HFFc6 (cell line): Measurements from ENCODE around the gene ZNF35. TPM values are rescaled to one million over a fixed set of nuclear protein-coding genes. Genes with fewer than 3 reads are reported as not detected.
"Not testable (repeated sequence)": the region's sequence is repeated elsewhere in the genome, so short reads cannot be mapped to it uniquely, and the experiment has no call there.

ENCODE experiments used
- DNase-seq: peaks from one replicate; pipeline ENCODE4 v3.0.0-alpha.2; 2018
- H3K27ac Mint-ChIP-seq: 2 replicates; pipeline ENCODE4 v1.8.0; 2020; ENCODE audit warnings: mild to moderate bottlenecking, mixed read lengths
- H3K27me3 Mint-ChIP-seq: 2 replicates; pipeline ENCODE4 v1.8.0; 2021; ENCODE audit warnings: mild to moderate bottlenecking, moderate library complexity, mixed read lengths; ENCODE audit not compliant: insufficient read depth
- H3K36me3 Mint-ChIP-seq: 2 replicates; pipeline ENCODE4 v1.8.0; 2021; ENCODE audit warnings: low read depth, mixed read lengths
- H3K4me1 Mint-ChIP-seq: 2 replicates; pipeline ENCODE4 v1.8.0; 2020; ENCODE audit warnings: low read depth, mixed read lengths
- H3K4me3 Mint-ChIP-seq: 2 replicates; pipeline ENCODE4 v1.8.0; 2020; ENCODE audit warnings: mild to moderate bottlenecking, moderate library complexity, mixed read lengths
- H3K9me3 Mint-ChIP-seq: 2 replicates; pipeline ENCODE4 v1.8.0; 2020; ENCODE audit warnings: mild to moderate bottlenecking, mixed read lengths
- total RNA-seq, 6 experiments: library from RNA; stranded (reverse); fragmentation: NEBNext Ultra II Directional; extraction: Animal tissue kit (Norgen Biotek cat#: 25700); gene quantifications; 2 replicates in 1 of 6; 3 replicates in 5 of 6; pipeline ENCODE4 v1.2.3, GENCODE V29; 2021
- TF ChIP-seq, protein P1 (sequence below): fragments of 200-600 bp; sonication (generic); IDR thresholded peaks from 2 replicates; pipeline ENCODE4 v1.5.0; 2021; ENCODE audit warnings: antibody characterized with exemption, mild to moderate bottlenecking

The ZNF35 gene
- total RNA-seq, 6 experiments from 2014 or later, result 8.6 to 10.7 (median 10.0) TPM

DNA sequence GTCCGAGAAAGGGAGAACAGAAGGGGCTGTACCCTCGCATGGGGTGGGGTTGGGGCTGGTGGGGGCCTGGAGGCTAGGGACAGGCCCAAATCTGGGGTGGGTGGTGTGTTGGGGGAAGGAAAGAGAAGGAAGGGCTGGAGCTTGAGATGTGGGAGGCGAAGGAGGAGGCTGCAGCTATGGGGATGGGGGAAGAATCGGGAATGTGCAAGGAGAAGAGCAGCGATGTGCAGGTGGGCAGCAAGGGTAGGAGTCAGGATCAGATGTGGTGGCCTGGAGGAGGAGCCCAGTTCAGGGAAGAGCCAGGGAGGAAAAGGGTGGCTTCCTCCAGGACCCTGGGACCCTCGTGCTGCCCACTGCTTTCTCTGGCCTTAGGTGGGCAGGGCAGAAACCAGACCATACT is 21.2 kb downstream of the ZNF35 start:
- no peak overlapping the region for H3K27ac Mint-ChIP-seq

DNA sequence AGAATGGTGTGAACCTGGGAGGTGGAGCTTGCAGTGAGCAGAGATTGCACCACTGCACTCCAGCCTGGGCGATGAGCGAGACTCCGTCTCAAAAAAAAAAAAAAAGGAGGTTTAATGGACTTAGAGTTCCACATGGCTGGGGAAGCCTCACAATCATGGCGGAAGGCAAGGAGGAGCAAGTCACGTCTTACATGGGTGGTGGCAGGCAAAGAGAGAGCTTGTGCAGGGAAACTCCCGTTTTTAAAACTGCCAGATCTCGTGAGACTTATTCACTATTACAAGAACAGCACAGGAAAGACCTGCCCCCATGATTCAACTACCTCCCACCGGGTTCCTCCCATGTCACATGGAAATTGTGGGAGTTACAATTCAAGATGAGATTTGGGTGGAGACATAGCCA is 24.9 kb downstream of the ZNF35 start:
- H3K4me3 Mint-ChIP-seq, H3K36me3 Mint-ChIP-seq, H3K4me1 Mint-ChIP-seq, H3K27me3 Mint-ChIP-seq, DNase-seq, H3K27ac Mint-ChIP-seq: not testable (repeated sequence)
- peaks cover 20% of the 10 kb centered on the region for H3K9me3 Mint-ChIP-seq

More for the DNA sequence above, 21.2 kb downstream of the ZNF35 start:
- Mint-ChIP-seq H3K4me1 (peaks cover 25% of the 10 kb centered on the region), H3K27me3 (no peaks in the 10 kb centered on the region; the same call in 1 of the 2 replicates), H3K4me3 (no peak overlapping the region), H3K9me3 (peaks cover 31% of the 10 kb centered on the region), H3K36me3 (peaks cover 37% of the 10 kb centered on the region)
- TF ChIP-seq, protein P1, sequence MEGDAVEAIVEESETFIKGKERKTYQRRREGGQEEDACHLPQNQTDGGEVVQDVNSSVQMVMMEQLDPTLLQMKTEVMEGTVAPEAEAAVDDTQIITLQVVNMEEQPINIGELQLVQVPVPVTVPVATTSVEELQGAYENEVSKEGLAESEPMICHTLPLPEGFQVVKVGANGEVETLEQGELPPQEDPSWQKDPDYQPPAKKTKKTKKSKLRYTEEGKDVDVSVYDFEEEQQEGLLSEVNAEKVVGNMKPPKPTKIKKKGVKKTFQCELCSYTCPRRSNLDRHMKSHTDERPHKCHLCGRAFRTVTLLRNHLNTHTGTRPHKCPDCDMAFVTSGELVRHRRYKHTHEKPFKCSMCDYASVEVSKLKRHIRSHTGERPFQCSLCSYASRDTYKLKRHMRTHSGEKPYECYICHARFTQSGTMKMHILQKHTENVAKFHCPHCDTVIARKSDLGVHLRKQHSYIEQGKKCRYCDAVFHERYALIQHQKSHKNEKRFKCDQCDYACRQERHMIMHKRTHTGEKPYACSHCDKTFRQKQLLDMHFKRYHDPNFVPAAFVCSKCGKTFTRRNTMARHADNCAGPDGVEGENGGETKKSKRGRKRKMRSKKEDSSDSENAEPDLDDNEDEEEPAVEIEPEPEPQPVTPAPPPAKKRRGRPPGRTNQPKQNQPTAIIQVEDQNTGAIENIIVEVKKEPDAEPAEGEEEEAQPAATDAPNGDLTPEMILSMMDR, result no peak
- no peak for DNase-seq

DNA sequence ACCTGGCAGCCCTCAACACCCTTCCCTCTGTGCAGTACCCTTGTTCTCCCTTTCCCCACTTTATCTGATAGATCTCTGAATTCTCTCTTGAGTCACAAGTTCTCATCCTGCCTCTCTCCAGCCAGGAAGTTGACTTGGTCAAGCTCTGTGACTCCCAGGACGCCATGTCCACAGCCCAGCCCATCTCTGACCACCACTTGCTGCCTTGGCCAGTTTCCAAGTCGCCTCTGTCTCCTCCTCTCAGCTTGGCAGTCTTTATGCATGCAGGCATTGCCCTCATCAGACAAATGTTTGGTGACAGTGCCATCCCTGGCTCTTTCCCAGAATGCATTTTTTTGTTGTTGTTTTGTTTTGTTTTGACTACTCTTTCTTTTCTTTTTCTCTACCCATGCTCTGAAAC is 25.7 kb downstream of the ZNF35 start:
- H3K36me3 Mint-ChIP-seq, result peaks cover 7% of the 10 kb centered on the region; the same call in 1 of the 2 replicates
- peaks cover 3% of the 10 kb centered on the region for H3K27me3 Mint-ChIP-seq
- peaks cover 20% of the 10 kb centered on the region for H3K9me3 Mint-ChIP-seq
- H3K27ac Mint-ChIP-seq, result no peak overlapping the region
- no peak overlapping the region for H3K4me3 Mint-ChIP-seq
- no peak for DNase-seq
- H3K4me1 Mint-ChIP-seq, result peaks cover 7% of the 10 kb centered on the region; the same call in 1 of the 2 replicates
- TF ChIP-seq, protein P1, result no peak

DNA sequence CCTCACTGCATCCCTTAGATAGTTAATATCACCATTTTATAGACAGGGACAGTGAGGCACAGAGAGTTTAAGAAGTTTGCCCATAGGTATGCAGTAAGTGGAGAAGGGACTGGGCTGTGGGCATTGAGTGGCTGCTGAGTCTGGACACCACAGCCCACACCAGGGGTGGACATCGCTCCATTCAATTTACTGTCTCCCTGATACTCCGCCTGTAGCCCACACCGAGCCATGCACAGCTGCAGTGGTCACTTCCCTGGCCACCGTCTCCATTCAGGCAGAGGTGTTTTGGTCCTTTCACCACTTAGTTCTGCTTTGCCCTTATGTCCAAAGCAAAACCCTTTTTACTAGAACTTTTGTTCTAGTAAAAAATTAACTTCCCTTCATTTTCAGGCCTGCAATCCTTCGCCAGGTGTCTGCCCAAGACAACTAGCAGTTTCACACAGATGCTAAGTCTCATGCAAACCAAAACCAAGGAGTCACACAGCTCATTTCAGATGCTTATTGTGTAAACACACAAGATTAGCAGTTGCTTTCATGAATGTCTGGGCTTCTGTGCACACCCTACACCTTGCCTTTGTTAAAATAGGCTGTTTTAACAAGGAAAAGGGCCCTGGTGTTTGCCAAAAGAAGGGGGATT is 30.1 kb downstream of the ZNF35 start:
- H3K4me1 Mint-ChIP-seq, result peaks cover 35% of the 10 kb centered on the region
- TF ChIP-seq, protein P1, result no peak
- H3K36me3 Mint-ChIP-seq, result peaks cover 11% of the 10 kb centered on the region; the same call in 1 of the 2 replicates

DNA sequence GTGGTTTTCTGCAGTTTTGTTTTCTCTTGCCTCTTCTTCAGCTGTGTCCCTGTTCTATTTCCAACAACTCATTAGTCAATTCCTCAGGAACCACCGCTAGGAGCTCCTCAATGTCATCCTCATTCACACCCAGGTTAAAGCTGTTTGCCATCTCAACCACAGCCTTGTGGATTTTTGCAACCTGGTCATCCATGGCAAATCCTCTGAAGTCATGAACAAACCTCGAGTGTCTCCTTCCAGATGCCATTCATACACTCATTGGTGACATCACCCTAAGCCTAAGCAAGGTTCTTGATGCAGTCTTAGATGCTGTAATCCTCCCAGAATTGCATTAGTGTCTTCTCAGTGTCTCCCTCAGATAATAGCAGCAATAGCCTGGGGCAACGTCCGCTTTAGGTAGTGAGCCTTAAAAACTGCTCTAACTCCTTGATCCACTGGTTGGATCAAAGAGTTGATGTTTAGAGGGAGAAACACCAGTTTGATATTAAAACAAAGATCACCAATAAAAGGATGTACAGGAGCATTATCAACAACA is 32.5 kb downstream of the ZNF35 start:
- H3K4me1 Mint-ChIP-seq, result peaks cover 32% of the 10 kb centered on the region
- H3K27ac Mint-ChIP-seq, result no peak overlapping the region
- no peak overlapping the region for H3K4me3 Mint-ChIP-seq
- TF ChIP-seq, protein P1, result no peak
- H3K27me3 Mint-ChIP-seq, result peaks cover 12% of the 10 kb centered on the region
- H3K9me3 Mint-ChIP-seq, result peaks cover 33% of the 10 kb centered on the region
- peaks cover 23% of the 10 kb centered on the region for H3K36me3 Mint-ChIP-seq
- DNase-seq, result no peak

More for the DNA sequence above, 30.1 kb downstream of the ZNF35 start:
- DNase-seq, result no peak
- Mint-ChIP-seq H3K27me3 (peaks cover 3% of the 10 kb centered on the region), H3K4me3 (no peak overlapping the region), H3K9me3 (peaks cover 18% of the 10 kb centered on the region), H3K27ac (no peak overlapping the region)

DNA sequence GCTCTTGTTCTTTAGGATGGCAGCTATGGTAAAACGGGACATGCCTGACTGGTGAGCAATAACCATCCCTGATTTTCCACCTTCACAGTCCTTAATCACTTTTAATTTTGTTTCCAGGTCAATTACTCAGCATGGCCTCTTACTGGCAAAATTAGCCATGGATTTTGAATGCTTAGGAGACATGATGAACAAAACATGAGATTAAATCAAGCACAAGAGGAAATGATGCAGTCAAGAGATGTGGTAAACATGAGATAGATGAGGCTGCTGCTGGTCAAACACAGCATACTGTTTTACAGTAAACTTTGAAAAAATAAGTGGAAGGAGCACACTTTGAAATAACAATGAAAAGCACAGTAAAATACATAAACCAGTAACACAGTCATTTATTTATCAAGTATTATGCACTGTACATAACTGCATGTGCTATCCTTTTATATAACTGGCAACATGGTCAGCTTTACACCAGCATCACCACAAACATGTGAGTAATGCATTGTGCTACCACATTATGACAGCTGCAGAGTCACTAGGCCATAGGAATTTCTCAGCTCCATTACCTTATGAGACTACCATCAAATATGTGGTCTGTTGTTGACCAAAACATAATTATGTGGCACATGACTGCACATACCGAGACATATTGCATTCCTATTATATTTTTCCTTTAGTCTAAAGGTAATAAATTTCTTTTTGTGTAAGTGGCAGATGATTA is 33.8 kb downstream of the ZNF35 start:
- peak; percentile 77 for DNase-seq
- H3K9me3 Mint-ChIP-seq, result peaks cover 45% of the 10 kb centered on the region

More for the DNA sequence above, 33.8 kb downstream of the ZNF35 start:
- Mint-ChIP-seq H3K36me3 (peaks cover 23% of the 10 kb centered on the region), H3K27me3 (peaks cover 12% of the 10 kb centered on the region), H3K27ac (peak overlapping the region; percentile 54), H3K4me1 (peaks cover 32% of the 10 kb centered on the region), H3K4me3 (no peak overlapping the region)
- TF ChIP-seq, protein P1, result no peak
